HG03378 (cell line): ENCODE data around the gene STMP1.
"Not testable (repeated sequence)": the region's sequence is repeated elsewhere in the genome, so short reads cannot be mapped to it uniquely, and the experiment has no call there.

Experiments used
- ATAC-seq: cut with Tn5 transposase; IDR thresholded peaks from one replicate; pipeline ENCODE4 v1.9.1; 2021; ENCODE audit warnings: mild to moderate bottlenecking, moderate library complexity; ENCODE audit not compliant: unreplicated experiment

STMP1 gene

GRCh38 chr7:135664046-135664589 is 1.8 kb downstream of the STMP1 start:
- ATAC-seq: no peak

- ATAC-seq: no peak
Observed at GRCh38 chr7:135665042-135665441, 2.7 kb downstream of the STMP1 start.

- no peak for ATAC-seq
Observed at GRCh38 chr7:135666156-135666555, 3.8 kb downstream of the STMP1 start.

GRCh38 chr7:135666846-135667245 is 4.5 kb downstream of the STMP1 start:
- ATAC-seq: no peak

- not testable (repeated sequence) for ATAC-seq
Observed at GRCh38 chr7:135667626-135668025, 5.3 kb downstream of the STMP1 start.

GRCh38 chr7:135668852-135669395 is 6.6 kb downstream of the STMP1 start:
- not testable (repeated sequence) for ATAC-seq

- no peak for ATAC-seq
Observed at GRCh38 chr7:135669774-135670173, 7.5 kb downstream of the STMP1 start.

- ATAC-seq: no peak
Observed at GRCh38 chr7:135670179-135670578, 7.9 kb downstream of the STMP1 start.

- peak; percentile 80 for ATAC-seq
Observed at GRCh38 chr7:135672560-135673359, 10.4 kb downstream of the STMP1 start.

- ATAC-seq: no peak
Observed at GRCh38 chr7:135673360-135673706, 11.0 kb downstream of the STMP1 start.

- no peak for ATAC-seq
Observed at GRCh38 chr7:135678612-135679575, 16.6 kb downstream of the STMP1 start.

GRCh38 chr7:135681762-135682161 is 19.4 kb downstream of the STMP1 start:
- no peak for ATAC-seq

GRCh38 chr7:135682191-135682590 is 19.9 kb downstream of the STMP1 start:
- ATAC-seq: no peak

- no peak for ATAC-seq
Observed at GRCh38 chr7:135683609-135684008, 21.3 kb downstream of the STMP1 start.

GRCh38 chr7:135684136-135684535 is 21.8 kb downstream of the STMP1 start:
- no peak for ATAC-seq

GRCh38 chr7:135684699-135685098 is 22.4 kb downstream of the STMP1 start:
- ATAC-seq: no peak

- no peak for ATAC-seq
Observed at GRCh38 chr7:135685306-135686084, 23.2 kb downstream of the STMP1 start.

- no peak for ATAC-seq
Observed at GRCh38 chr7:135687466-135687865, 25.2 kb downstream of the STMP1 start.

GRCh38 chr7:135690566-135690965 is 28.3 kb downstream of the STMP1 start:
- no peak for ATAC-seq

- no peak for ATAC-seq
Observed at GRCh38 chr7:135692055-135692454, 29.7 kb downstream of the STMP1 start.
